Bronchus fibroblast of lung (primary cell): Measurements from ENCODE around the gene ARHGEF38. TPM values are rescaled to one million over a fixed set of nuclear protein-coding genes. Genes with fewer than 3 reads are reported as not detected.

Experiments
- total RNA-seq: library from RNA; depleted of rRNA; stranded (reverse); fragments of >200 nt; gene quantifications from 2 replicates; pipeline ENCODE4 v1.2.3, GENCODE V29; 2015

Gene ARHGEF38
- total RNA-seq: not detected in 2 replicates

GRCh38 chr4:105551965-105552746 lies at the start of gene ARHGEF38:
Gene ARHGEF38 (plus strand): TSS chr4:105552620. CDS start chr4:105552766, 146 bp downstream.

GRCh38 chr4:105708181-105709080 lies 156.0 kb downstream of the ARHGEF38 start, which contains the start of the genes GSTCD and INTS12:
Gene GSTCD (plus strand): TSS chr4:105708784. CDS start chr4:105717614, 8,830 bp downstream.
Gene INTS12 (minus strand): TSS chr4:105708689. CDS start chr4:105700005, 8,684 bp downstream.

Other genes with a start within 250 kb of the ARHGEF38 start
- 76.9 and 85.9 TPM in 2 replicates for gene PPA2, start 78.6 kb upstream of the ARHGEF38 start, total RNA-seq
- gene INTS12, start 156.1 kb downstream of the ARHGEF38 start, total RNA-seq: 19.9 and 24.0 TPM in 2 replicates
- gene GSTCD, start 156.2 kb downstream of the ARHGEF38 start, total RNA-seq: 12.6 and 15.6 TPM in 2 replicates